Sigmoid colon (tissue), 7 donors: Measurements from ENCODE around the gene FAM83G. TPM values are rescaled to one million over a fixed set of nuclear protein-coding genes. Genes with fewer than 3 reads are reported as not detected.
"Not testable (repeated sequence)": the region's sequence is repeated elsewhere in the genome, so short reads cannot be mapped to it uniquely, and the experiment has no call there.

Source experiments
- DNase-seq: peaks from one replicate; pipeline ENCODE4 v3.0.0-alpha.2; 2019
- H3K27ac ChIP-seq, 4 donors: fragments of 200-600 bp; sonication (generic); one replicate each; pipeline ENCODE4 v1.5.1; 2016 to 2019; ENCODE audit warnings: mild to moderate bottlenecking in 1 of 4
- H3K27me3 ChIP-seq, 3 donors: fragments of 200-600 bp; sonication (generic); one replicate each; pipeline ENCODE4 v1.5.1; 2019; ENCODE audit warnings: mild to moderate bottlenecking in 1 of 3
- H3K36me3 ChIP-seq, 4 donors: fragments of 200-600 bp; sonication (generic); one replicate each; pipeline ENCODE4 v1.5.1; 2016 to 2019
- H3K4me1 ChIP-seq, 4 donors: fragments of 200-600 bp; sonication (generic); one replicate each; pipeline ENCODE4 v1.5.1; 2017 to 2019
- H3K4me3 ChIP-seq, 4 donors: fragments of 200-600 bp; sonication (generic); one replicate each; pipeline ENCODE4 v1.5.1; 2017 to 2019; ENCODE audit warnings: mild to moderate bottlenecking in 2 of 4, moderate library complexity in 1 of 4
- H3K9me3 ChIP-seq, 4 donors: fragments of 200-600 bp in 3 of 4; sonication (generic) in 3 of 4; one replicate each; pipeline versions ENCODE4 v1.5.1 to v1.6.1; 2013 to 2019
- EP300 ChIP-seq, 4 donors: sonication (generic); formaldehyde crosslinking; IDR thresholded peaks; one replicate each; pipeline ENCODE4 v1.6.1; 2017; ENCODE audit warnings: antibody characterized with exemption in 4 of 4
- POLR2A ChIP-seq, 2 donors: fragments of 450-650 bp; IDR thresholded peaks; one replicate each; pipeline ENCODE4 v1.6.1; 2016; ENCODE audit warnings: antibody characterized with exemption in 2 of 2, mild to moderate bottlenecking in 2 of 2, moderate library complexity in 2 of 2
- POLR2AphosphoS5 ChIP-seq, 4 donors: sonication (generic); formaldehyde crosslinking; IDR thresholded peaks; one replicate each; pipeline ENCODE4 v1.6.1; 2017; ENCODE audit warnings: antibody characterized with exemption in 4 of 4
- WGBS, 2 donors: extraction: QIAGEN DNeasy Blood & Tissue Kit; methylation state at CpG; one replicate each; pipeline ENCODE4 v1.1.7; 2013; 5-methylcytosine and 5-hydroxymethylcytosine counted together
- intact Hi-C: fragments of 100-400 bp; cut with DNase I; formaldehyde crosslinking; loops from one replicate; pipeline ENCODE4 v1.15.1; 2023
- polyA plus RNA-seq, 3 donors: library from polyadenylated mRNA; stranded (reverse); fragments of 200-250 nt; gene quantifications; one replicate each; pipeline ENCODE4 v1.2.3, GENCODE V29; 2013
- total RNA-seq, 4 donors: library from RNA; depleted of rRNA; stranded (reverse); fragments of >200 nt; gene quantifications; one replicate each; pipeline ENCODE4 v1.1.0, GENCODE V29; 2016
- TF ChIP-seq, protein P1 (sequence below), 4 experiments: fragments of 450-650 bp in 3 of 4; fragments of 200-600 bp in 1 of 4; IDR thresholded peaks; one replicate each; pipeline ENCODE4 v1.5.1; 2016 to 2019; ENCODE audit warnings: antibody characterized with exemption in 4 of 4, mild to moderate bottlenecking in 3 of 4, moderate library complexity in 2 of 4
- donor health status: healthy with polysubstance abuse.
- donor health status: Bipolar disorder and iron deficiency.
- donor health status: healthy.

Gene FAM83G
- total and polyA plus RNA-seq, 7 donors = 2.3 to 23.8 (median 2.9) TPM

DNA sequence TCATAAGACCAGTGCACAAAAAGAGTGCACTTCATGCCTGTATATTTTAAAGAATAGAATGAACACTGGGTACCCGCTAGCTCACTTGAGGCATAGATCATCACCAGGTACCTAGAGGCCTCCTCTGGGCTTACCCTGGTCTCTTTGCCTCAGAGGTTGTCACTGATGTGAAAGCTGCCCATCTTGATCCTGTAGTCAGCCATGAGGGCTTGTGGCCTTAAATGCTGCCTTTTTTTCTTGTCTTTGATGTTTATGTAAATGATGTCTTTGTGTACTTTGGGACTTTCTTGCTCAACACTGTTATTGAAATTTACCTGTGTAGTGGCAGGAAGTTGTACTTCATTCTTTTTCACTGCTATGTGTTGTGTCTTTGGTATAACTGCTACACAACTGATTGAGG lies 79.4 kb downstream of the FAM83G start:
- DNase-seq = no peak
- TF ChIP-seq POLR2A (IDR thresholded peaks at IDR 0.05) (no peak), POLR2AphosphoS5 (IDR thresholded peaks at IDR 0.05) (no peak)
- TF ChIP-seq, protein P1, sequence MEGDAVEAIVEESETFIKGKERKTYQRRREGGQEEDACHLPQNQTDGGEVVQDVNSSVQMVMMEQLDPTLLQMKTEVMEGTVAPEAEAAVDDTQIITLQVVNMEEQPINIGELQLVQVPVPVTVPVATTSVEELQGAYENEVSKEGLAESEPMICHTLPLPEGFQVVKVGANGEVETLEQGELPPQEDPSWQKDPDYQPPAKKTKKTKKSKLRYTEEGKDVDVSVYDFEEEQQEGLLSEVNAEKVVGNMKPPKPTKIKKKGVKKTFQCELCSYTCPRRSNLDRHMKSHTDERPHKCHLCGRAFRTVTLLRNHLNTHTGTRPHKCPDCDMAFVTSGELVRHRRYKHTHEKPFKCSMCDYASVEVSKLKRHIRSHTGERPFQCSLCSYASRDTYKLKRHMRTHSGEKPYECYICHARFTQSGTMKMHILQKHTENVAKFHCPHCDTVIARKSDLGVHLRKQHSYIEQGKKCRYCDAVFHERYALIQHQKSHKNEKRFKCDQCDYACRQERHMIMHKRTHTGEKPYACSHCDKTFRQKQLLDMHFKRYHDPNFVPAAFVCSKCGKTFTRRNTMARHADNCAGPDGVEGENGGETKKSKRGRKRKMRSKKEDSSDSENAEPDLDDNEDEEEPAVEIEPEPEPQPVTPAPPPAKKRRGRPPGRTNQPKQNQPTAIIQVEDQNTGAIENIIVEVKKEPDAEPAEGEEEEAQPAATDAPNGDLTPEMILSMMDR (IDR thresholded peaks at IDR 0.05) = no peak
- no peak overlapping the region for H3K27ac ChIP-seq
- H3K4me3 ChIP-seq = no peak overlapping the region
- H3K36me3 ChIP-seq = peaks cover 3 to 37% (median 12%) of the 10 kb centered on the region in 4 donors
- intact Hi-C loops = no loop called here
- 91 to 100% methylated on average over 1 of the region's 1 CpG for WGBS, 2 donors
- H3K9me3 ChIP-seq = no peaks in the 10 kb centered on the region
- H3K27me3 ChIP-seq = no peaks in the 10 kb centered on the region
- peaks cover 0 to 33% (median 26%) of the 10 kb centered on the region in 4 donors for H3K4me1 ChIP-seq

DNA sequence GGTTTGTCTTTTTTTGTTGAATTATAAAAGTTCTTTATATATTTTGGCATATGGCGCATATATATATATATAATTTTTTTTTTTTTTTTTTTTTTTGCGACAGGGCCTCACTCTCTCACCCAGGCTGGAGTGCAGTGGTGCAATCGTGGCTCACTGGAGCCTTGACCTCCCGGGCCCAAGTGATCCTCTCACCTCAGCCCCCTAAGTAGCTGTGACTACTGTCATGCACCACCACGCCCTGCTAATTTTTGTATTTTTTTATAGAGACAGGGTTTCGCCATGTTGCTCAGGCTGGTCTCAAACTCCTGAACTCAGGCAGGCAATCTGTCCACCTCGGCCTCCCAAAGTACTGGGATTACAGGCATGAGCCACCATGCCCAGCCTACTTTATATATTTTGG lies 82.0 kb downstream of the FAM83G start:
- DNase-seq = peak; percentile 20
- intact Hi-C loops, H3K27me3 ChIP-seq, H3K9me3 ChIP-seq, H3K4me3 ChIP-seq: not testable (repeated sequence)
- H3K4me1 ChIP-seq = peaks cover 0 to 39% (median 28%) of the 10 kb centered on the region in 4 donors
- peak overlapping the region in 3 of 4 donors; percentile 49 to 71 (median 55) for H3K27ac ChIP-seq
- WGBS, 2 donors = 82 to 87% methylated on average over 7 of the region's 7 CpGs
- H3K36me3 ChIP-seq = peaks cover 0 to 12% (median 0%) of the 10 kb centered on the region in 4 donors

DNA sequence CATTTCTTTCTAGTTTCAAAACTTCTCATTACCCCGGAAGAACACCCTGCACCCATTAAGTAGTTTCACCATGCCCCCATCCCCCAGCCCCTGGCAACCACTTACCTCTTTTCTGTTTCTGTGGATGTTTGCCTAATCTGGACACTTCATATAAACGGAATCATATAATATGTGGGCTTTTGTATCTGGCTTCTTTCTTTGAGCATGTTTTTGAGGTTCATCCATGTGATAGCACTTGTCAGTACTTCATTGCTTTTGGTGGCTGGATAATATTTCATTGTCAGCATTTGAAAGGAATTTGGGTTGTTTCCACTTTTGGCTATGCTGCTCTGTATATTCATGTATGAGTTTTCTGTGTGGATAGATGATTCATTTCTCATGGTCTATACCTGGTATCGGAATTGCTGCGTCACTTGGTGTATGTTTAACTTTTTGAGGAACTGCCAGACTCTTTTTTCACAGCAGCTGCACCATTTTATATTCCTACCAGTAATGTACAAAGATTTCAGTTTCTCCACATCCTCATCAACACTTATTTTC lies 82.6 kb downstream of the FAM83G start:
- 28 to 47% methylated on average over 4 of the region's 4 CpGs for WGBS, 2 donors
- peaks cover 0 to 8% (median 0%) of the 10 kb centered on the region in 4 donors for H3K36me3 ChIP-seq
- no peaks in the 10 kb centered on the region for H3K9me3 ChIP-seq
- no peak overlapping the region for H3K4me3 ChIP-seq
- peaks cover 0 to 39% (median 28%) of the 10 kb centered on the region in 4 donors for H3K4me1 ChIP-seq
- peak in 3 of 4 donors; percentile 47 to 69 (median 63) for TF ChIP-seq POLR2AphosphoS5 (IDR thresholded peaks at IDR 0.05)
- TF ChIP-seq EP300 (IDR thresholded peaks at IDR 0.05) = no peak
- TF ChIP-seq POLR2A (IDR thresholded peaks at IDR 0.05) = no peak
- TF ChIP-seq, protein P1 (IDR thresholded peaks at IDR 0.05) = no peak
- H3K27ac ChIP-seq = peak overlapping the region in 3 of 4 donors; percentile 49 to 71 (median 55)
- intact Hi-C loops = no loop called here
- peak; percentile 59 for DNase-seq
- no peaks in the 10 kb centered on the region for H3K27me3 ChIP-seq

DNA sequence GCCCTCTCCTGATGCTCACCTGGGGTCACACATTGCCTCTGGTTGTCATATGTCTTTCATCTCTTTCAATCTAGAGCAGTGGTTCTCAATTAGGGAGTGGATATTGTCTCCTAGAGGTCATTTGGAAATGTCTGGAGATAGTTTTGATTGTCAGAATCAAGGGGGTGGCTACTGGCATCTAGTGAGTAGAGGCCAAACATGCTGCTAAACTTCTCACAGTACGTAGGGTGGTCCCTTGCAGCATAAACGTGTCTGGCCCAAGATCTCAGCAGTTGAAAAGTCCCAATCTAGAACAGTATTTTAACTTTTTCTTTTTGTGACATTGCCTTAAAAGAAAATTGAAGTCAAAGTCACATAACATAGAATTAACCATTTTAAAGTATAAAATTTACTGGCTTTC lies 83.1 kb downstream of the FAM83G start:
- DNase-seq = no peak
- Histone ChIP-seq H3K36me3 (peaks cover 0 to 8% (median 0%) of the 10 kb centered on the region in 4 donors), H3K27me3 (no peaks in the 10 kb centered on the region), H3K4me3 (no peak overlapping the region), H3K4me1 (peaks cover 0 to 39% (median 28%) of the 10 kb centered on the region in 4 donors), H3K9me3 (no peaks in the 10 kb centered on the region), H3K27ac (peak overlapping the region in 3 of 4 donors; percentile 49 to 71 (median 55))
- no peak for TF ChIP-seq POLR2A (IDR thresholded peaks at IDR 0.05)
- no peak for TF ChIP-seq EP300 (IDR thresholded peaks at IDR 0.05)
- TF ChIP-seq POLR2AphosphoS5 (IDR thresholded peaks at IDR 0.05) = no peak
- TF ChIP-seq, protein P1 (IDR thresholded peaks at IDR 0.05) = no peak
- intact Hi-C loops = no loop called here
- 67 to 84% methylated on average over 2 of the region's 2 CpGs for WGBS, 2 donors

DNA sequence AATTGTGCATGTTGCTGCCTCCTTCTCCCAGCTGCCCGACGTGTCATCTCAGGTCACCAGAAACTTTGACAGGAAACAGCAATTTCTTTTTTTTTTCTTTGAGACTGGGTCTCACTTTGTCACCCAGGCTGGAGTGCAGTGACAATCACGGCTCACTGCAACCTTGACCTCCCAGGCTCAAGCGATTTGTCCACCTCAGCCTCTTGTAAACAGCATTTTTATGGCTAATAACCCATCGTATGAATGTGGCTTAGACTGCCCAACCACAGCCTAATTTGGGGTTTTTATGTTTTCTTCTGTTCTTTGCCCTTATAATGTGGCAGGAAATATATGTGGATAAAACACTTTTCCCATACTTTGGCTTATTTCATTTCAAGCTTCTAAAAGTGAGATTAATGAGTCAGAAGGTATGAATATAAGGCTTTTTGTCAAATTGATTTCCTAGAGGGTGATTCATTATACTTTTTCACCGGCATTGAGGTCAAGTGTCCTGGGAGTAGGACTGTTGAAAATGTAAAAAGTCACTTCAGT lies 83.6 kb downstream of the FAM83G start:
- H3K9me3 ChIP-seq = no peaks in the 10 kb centered on the region
- TF ChIP-seq POLR2AphosphoS5 (IDR thresholded peaks at IDR 0.05) (no peak), EP300 (IDR thresholded peaks at IDR 0.05) (no peak), POLR2A (IDR thresholded peaks at IDR 0.05) (no peak)
- TF ChIP-seq, protein P1 (IDR thresholded peaks at IDR 0.05) = no peak
- no peak overlapping the region for H3K4me3 ChIP-seq
- H3K4me1 ChIP-seq = peaks cover 0 to 39% (median 28%) of the 10 kb centered on the region in 4 donors
- no peaks in the 10 kb centered on the region for H3K27me3 ChIP-seq
- peak overlapping the region in 3 of 4 donors; percentile 49 to 71 (median 55) for H3K27ac ChIP-seq
- intact Hi-C loops = no loop called here
- WGBS, 2 donors = 15 to 17% methylated on average over 6 of the region's 6 CpGs
- no peak for DNase-seq
- peaks cover 0 to 12% (median 0%) of the 10 kb centered on the region in 4 donors for H3K36me3 ChIP-seq
